Measurements from ENCODE around the gene LRP11. TPM values are rescaled to one million over a fixed set of nuclear protein-coding genes. Genes with fewer than 3 reads are reported as not detected.

The LRP11 gene
- total and polyA plus RNA-seq, 2 of the 13 experiments (the other 11 are each of a cell fraction or from before 2014, with no cell fraction given), result 32.4 to 48.9 TPM

DNA sequence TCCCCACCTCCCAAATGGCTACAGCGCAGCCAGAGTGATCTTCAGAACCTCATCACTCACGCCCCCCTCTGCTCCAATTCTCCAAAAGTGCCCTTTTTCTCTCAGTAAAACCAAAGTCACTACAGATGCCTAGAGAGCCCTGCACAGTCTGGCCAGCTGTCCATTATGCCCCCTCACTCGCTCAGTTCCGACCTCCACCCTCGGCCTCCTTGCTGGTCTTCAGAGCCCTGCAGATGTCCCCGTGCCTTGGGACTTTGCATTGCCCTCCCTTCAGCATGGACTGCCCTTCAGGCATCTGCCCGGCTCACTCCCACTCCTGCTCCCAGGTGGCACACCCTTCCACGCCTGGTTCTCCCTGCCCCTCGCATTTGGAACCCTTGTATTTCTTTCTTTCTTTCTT, 34.8 kb upstream of the LRP11 start:
- ATAC-seq (no peak), FAIRE-seq (no peak), DNase-seq (ENCODE audit: low spot score) (no peak)
- Histone ChIP-seq H3K36me3 (replicated peaks in 1 of 2; ENCODE audit: control insufficient read depth in 1 of 2, insufficient read depth in 2 of 2, low read length in 2 of 2) (no peaks in the 10 kb centered on the region), H3K4me3 (replicated peaks in 1 of 3; ENCODE audit: insufficient read depth in 1 of 3, low read depth in 2 of 3, low read length in 3 of 3) (no peak overlapping the region), H2AFZ (ENCODE audit: low read length) (no peak overlapping the region), H3K27me3 (ENCODE audit: control insufficient read depth in 1 of 2, insufficient read depth in 2 of 2, low read length in 2 of 2) (peaks cover 7 to 71% of the 10 kb centered on the region in 2 experiments), H3K9ac (ENCODE audit: insufficient read depth, low read depth, low read length) (no peak overlapping the region), H3K9me3 (ENCODE audit: low read length) (no peaks in the 10 kb centered on the region), H3K4me2 (ENCODE audit: low read depth, low read length) (no peak overlapping the region), H3K79me2 (ENCODE audit: insufficient read depth, low read length) (no peaks in the 10 kb centered on the region), H3K4me1 (ENCODE audit: insufficient read depth, low read length) (peaks cover 36% of the 10 kb centered on the region), H4K20me1 (ENCODE audit: insufficient read depth, low read length) (no peaks in the 10 kb centered on the region), H3K27ac (ENCODE audit: extremely low read length, insufficient read depth, low read length) (no peak overlapping the region)
- in situ Hi-C loops (cut with HindIII; ENCODE audit: extremely low pct_ligation_motif_present, low pct_unique_long_range_greater_than_20kb) (no loop called here), intact Hi-C loops (cut with micrococcal nuclease; ENCODE audit: unreplicated experiment) (no loop called here)
- POLR2A ChIA-PET, result no interaction called here
- WGBS (ENCODE audit: low lambda C conversion rate), result 51% methylated on average over 9 of the region's 9 CpGs
- CTCF ChIA-PET (ENCODE audit: low intra/inter-chr PET ratio, low total read pairs), result no interaction called here
- BruUV-seq (replicated peaks), result no TSS peak
- no peak for TF ChIP-seq SAP130 (CRISPR knock-in tag; IDR thresholded peaks at IDR 0.05; ENCODE audit: low read depth)
- TF ChIP-seq KAT7 (CRISPR knock-in tag; IDR thresholded peaks at IDR 0.05; ENCODE audit: borderline replicate concordance), result no peak
- no peak for TF ChIP-seq ZNF766 (CRISPR knock-in tag; IDR thresholded peaks at IDR 0.05; ENCODE audit: borderline replicate concordance)
- no peak for TF ChIP-seq RCOR2 (CRISPR knock-in tag; IDR thresholded peaks at IDR 0.05)
- no peak for TF ChIP-seq REPIN1 (CRISPR knock-in tag; IDR thresholded peaks at IDR 0.05; ENCODE audit: borderline replicate concordance, low read depth)
- TF ChIP-seq HMGA1 (CRISPR knock-in tag; conservative IDR thresholded peaks at IDR 0.05), result no peak
- TF ChIP-seq ARHGAP35 (CRISPR knock-in tag; IDR thresholded peaks at IDR 0.05; ENCODE audit: borderline replicate concordance), result no peak
- no peak for TF ChIP-seq ZNF749 (CRISPR knock-in tag; IDR thresholded peaks at IDR 0.05; ENCODE audit: borderline replicate concordance)
- no peak for TF ChIP-seq TBX2 (CRISPR knock-in tag; IDR thresholded peaks at IDR 0.05; ENCODE audit: borderline replicate concordance)
- no peak for TF ChIP-seq BRF2 (CRISPR knock-in tag; IDR thresholded peaks at IDR 0.05)
- TF ChIP-seq ZNF644 (CRISPR knock-in tag; IDR thresholded peaks at IDR 0.05; ENCODE audit: low read depth), result no peak
- TF ChIP-seq ZEB1 (IDR thresholded peaks at IDR 0.05; ENCODE audit: insufficient replicate concordance, low read depth), result no peak
- TF ChIP-seq, protein P1, sequence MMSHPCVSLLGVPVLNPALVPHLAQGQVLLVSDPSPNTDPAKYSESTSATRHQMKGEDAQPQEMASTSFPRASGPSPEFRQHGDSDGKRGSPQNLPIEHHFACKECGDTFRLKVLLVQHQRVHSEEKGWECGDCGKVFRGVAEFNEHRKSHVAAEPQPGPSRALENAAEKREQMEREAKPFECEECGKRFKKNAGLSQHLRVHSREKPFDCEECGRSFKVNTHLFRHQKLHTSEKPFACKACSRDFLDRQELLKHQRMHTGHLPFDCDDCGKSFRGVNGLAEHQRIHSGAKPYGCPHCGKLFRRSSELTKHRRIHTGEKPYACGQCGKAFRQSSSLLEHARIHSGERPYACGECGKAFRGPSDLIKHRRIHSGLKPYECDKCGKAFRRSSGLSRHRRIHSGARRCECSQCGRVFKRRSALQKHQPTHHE (CRISPR knock-in tag; IDR thresholded peaks at IDR 0.05; ENCODE audit: borderline replicate concordance), result no peak
- TF ChIP-seq NFRKB (IDR thresholded peaks at IDR 0.05), result no peak
